IPS-20b (cell line): ENCODE data around the gene SEC61B.
"Not testable (repeated sequence)": the region's sequence is repeated elsewhere in the genome, so short reads cannot be mapped to it uniquely, and the experiment has no call there.

Source experiments
- H3K27ac ChIP-seq: one replicate; pipeline ENCODE4 v1.5.1; 2013; ENCODE audit warnings: low read length
- H3K27me3 ChIP-seq: 2 replicates; pipeline ENCODE4 v1.6.1; 2013; ENCODE audit warnings: mild to moderate bottlenecking, low read length, inconsistent platforms; ENCODE audit not compliant: insufficient read depth
- H3K36me3 ChIP-seq: 2 replicates; pipeline ENCODE4 v1.6.1; 2013; ENCODE audit warnings: low read depth, mild to moderate bottlenecking, inconsistent platforms, low read length, moderate library complexity; ENCODE audit not compliant: insufficient read depth
- H3K4me1 ChIP-seq: 2 replicates; pipeline ENCODE4 v1.6.1; 2013; ENCODE audit warnings: mild to moderate bottlenecking, control low read depth, inconsistent platforms, low read length, moderate library complexity; ENCODE audit not compliant: insufficient read depth
- H3K4me3 ChIP-seq: 2 replicates; pipeline ENCODE4 v1.5.1; 2013; ENCODE audit warnings: mild to moderate bottlenecking, low read length, inconsistent platforms
- H3K9ac ChIP-seq: 2 replicates; pipeline ENCODE4 v1.6.1; 2013; ENCODE audit warnings: low read depth, mild to moderate bottlenecking, inconsistent platforms, low read length, moderate library complexity
- H3K9me3 ChIP-seq: 2 replicates; pipeline ENCODE4 v1.6.1; 2013; ENCODE audit warnings: mild to moderate bottlenecking, low read depth, low read length, inconsistent platforms; ENCODE audit not compliant: insufficient read depth

The SEC61B gene

GRCh38 chr9:99196484-99196883, 25.6 kb upstream of the SEC61B start:
- H3K4me3 ChIP-seq, H3K27me3 ChIP-seq, H3K9me3 ChIP-seq, H3K9ac ChIP-seq, H3K36me3 ChIP-seq, H3K4me1 ChIP-seq, H3K27ac ChIP-seq: not testable (repeated sequence)

- Histone ChIP-seq H3K36me3 (no peaks in the 10 kb centered on the region), H3K27me3 (no peaks in the 10 kb centered on the region), H3K9me3 (no peaks in the 10 kb centered on the region), H3K4me1 (no peaks in the 10 kb centered on the region), H3K27ac (no peak overlapping the region), H3K4me3 (no peak overlapping the region), H3K9ac (no peak overlapping the region)
Observed at GRCh38 chr9:99197124-99197630, 24.9 kb upstream of the SEC61B start.

GRCh38 chr9:99197987-99198386, 24.1 kb upstream of the SEC61B start:
- Histone ChIP-seq H3K9me3 (no peaks in the 10 kb centered on the region), H3K36me3 (no peaks in the 10 kb centered on the region), H3K27ac (no peak overlapping the region), H3K4me1 (no peaks in the 10 kb centered on the region), H3K27me3 (no peaks in the 10 kb centered on the region), H3K4me3 (no peak overlapping the region), H3K9ac (no peak overlapping the region)

- Histone ChIP-seq H3K36me3 (no peaks in the 10 kb centered on the region), H3K9ac (no peak overlapping the region), H3K4me3 (no peak overlapping the region), H3K27me3 (no peaks in the 10 kb centered on the region), H3K9me3 (no peaks in the 10 kb centered on the region), H3K27ac (no peak overlapping the region), H3K4me1 (no peaks in the 10 kb centered on the region)
Observed at GRCh38 chr9:99199938-99200539, 22.0 kb upstream of the SEC61B start.

DNA sequence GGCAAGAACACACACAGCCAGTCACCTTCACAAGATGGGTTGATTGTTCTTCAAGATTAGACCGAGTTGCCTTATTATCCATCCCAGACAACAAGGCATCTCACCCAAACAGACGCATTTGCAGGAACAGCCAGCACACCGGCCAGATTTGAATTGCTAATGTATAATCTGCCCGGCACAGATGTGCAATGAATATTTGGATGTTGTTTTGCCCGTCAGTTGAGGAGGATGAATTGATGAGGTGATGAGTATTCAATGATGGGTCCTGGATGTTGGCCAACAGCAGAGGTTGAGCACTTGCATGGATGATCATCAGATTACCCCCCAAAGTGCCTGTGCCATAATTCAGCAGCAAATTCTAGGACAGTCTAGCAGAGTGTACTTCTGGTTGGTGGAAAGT, 20.5 kb upstream of the SEC61B start:
- Histone ChIP-seq H3K27me3 (no peaks in the 10 kb centered on the region), H3K9ac (no peak overlapping the region), H3K36me3 (no peaks in the 10 kb centered on the region), H3K4me1 (no peaks in the 10 kb centered on the region), H3K4me3 (no peak overlapping the region), H3K9me3 (no peaks in the 10 kb centered on the region), H3K27ac (no peak overlapping the region)

GRCh38 chr9:99210572-99210971, 11.5 kb upstream of the SEC61B start:
- H3K27ac ChIP-seq: no peak overlapping the region
- H3K9ac ChIP-seq: no peak overlapping the region
- H3K4me1 ChIP-seq: no peaks in the 10 kb centered on the region
- 0 out of 2 replicates have a peak, but pooled peaks cover 5% of the 10 kb centered on the region for H3K36me3 ChIP-seq
- no peaks in the 10 kb centered on the region for H3K9me3 ChIP-seq
- H3K4me3 ChIP-seq: no peak overlapping the region
- no peaks in the 10 kb centered on the region for H3K27me3 ChIP-seq

- H3K27me3 ChIP-seq: no peaks in the 10 kb centered on the region
- no peaks in the 10 kb centered on the region for H3K4me1 ChIP-seq
- no peaks in the 10 kb centered on the region for H3K9me3 ChIP-seq
- H3K9ac ChIP-seq: no peak overlapping the region
- peaks cover 6% of the 10 kb centered on the region; the same call in 1 of the 2 replicates for H3K36me3 ChIP-seq
- no peak overlapping the region for H3K4me3 ChIP-seq
- no peak overlapping the region for H3K27ac ChIP-seq
Observed at GRCh38 chr9:99211746-99212145, 10.3 kb upstream of the SEC61B start.

DNA sequence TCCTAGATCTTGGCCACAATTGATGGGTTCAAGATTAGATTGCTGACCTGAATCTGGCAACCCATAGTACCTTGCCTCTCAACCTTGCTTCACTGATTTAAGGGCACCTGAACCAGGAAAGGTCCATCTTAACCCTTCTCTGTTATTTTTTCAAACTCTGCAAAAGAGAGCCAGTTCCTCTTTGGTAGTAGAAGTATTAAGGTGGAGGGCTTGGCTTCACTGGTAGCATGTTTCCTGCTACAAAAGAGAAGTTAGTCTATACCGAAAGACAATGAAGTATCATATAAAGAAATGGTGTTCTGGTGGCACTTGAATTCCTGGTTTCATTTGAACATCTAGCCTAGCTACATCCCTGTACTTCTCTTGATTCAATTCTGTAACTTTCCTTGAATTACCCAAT, 8.9 kb upstream of the SEC61B start:
- no peaks in the 10 kb centered on the region for H3K4me1 ChIP-seq
- no peaks in the 10 kb centered on the region for H3K27me3 ChIP-seq
- H3K4me3 ChIP-seq: no peak overlapping the region
- H3K36me3 ChIP-seq: peaks cover 21% of the 10 kb centered on the region
- no peak overlapping the region for H3K9ac ChIP-seq
- no peak overlapping the region for H3K27ac ChIP-seq
- no peaks in the 10 kb centered on the region for H3K9me3 ChIP-seq

GRCh38 chr9:99216073-99216472, 6.0 kb upstream of the SEC61B start:
- Histone ChIP-seq H3K9me3 (no peaks in the 10 kb centered on the region), H3K4me1 (peaks cover 3% of the 10 kb centered on the region; the same call in 1 of the 2 replicates), H3K36me3 (peaks cover 24% of the 10 kb centered on the region), H3K27me3 (no peaks in the 10 kb centered on the region), H3K27ac (no peak overlapping the region), H3K9ac (no peak overlapping the region), H3K4me3 (no peak overlapping the region)

GRCh38 chr9:99220011-99220410, 2.1 kb upstream of the SEC61B start:
- Histone ChIP-seq H3K9me3 (no peaks in the 10 kb centered on the region), H3K4me3 (peak overlapping the region; percentile 41; the same call in 1 of the 2 replicates), H3K36me3 (peaks cover 40% of the 10 kb centered on the region), H3K27ac (no peak overlapping the region), H3K9ac (no peak overlapping the region), H3K27me3 (no peaks in the 10 kb centered on the region), H3K4me1 (peaks cover 3% of the 10 kb centered on the region; the same call in 1 of the 2 replicates)

DNA sequence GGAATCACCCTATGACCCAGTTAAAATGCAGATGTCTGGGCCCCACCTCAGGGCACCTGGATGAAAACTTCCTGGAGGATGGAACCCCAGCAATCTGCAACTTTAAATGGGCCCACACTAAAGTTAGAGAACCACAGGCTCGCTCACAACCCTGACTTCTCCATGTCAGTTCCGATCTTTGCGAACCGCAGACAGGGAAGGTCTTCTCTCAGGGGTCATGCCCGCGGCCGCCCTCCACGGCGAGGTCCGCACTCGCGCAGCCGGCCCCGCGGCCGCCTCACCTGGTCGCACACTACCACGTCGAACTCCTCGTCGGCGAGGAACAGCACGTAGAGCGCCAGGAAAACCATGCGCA, 839 bp upstream of the SEC61B start:
- no peaks in the 10 kb centered on the region for H3K27me3 ChIP-seq
- no peaks in the 10 kb centered on the region for H3K9me3 ChIP-seq
- peak overlapping the region; percentile 98 for H3K4me3 ChIP-seq
- no peak overlapping the region for H3K27ac ChIP-seq
- H3K36me3 ChIP-seq: peaks cover 47% of the 10 kb centered on the region
- H3K4me1 ChIP-seq: peaks cover 3% of the 10 kb centered on the region; the same call in 1 of the 2 replicates
- peak overlapping the region; percentile 92 for H3K9ac ChIP-seq

GRCh38 chr9:99222416-99223270, 561 bp downstream of the SEC61B start:
- peak overlapping the region; percentile 98 for H3K4me3 ChIP-seq
- peaks cover 46% of the 10 kb centered on the region for H3K36me3 ChIP-seq
- peak overlapping the region; percentile 92 for H3K9ac ChIP-seq
- no peaks in the 10 kb centered on the region for H3K9me3 ChIP-seq
- no peaks in the 10 kb centered on the region for H3K27me3 ChIP-seq
- H3K27ac ChIP-seq: peak overlapping the region; percentile 78
- peaks cover 3% of the 10 kb centered on the region; the same call in 1 of the 2 replicates for H3K4me1 ChIP-seq
